Measurements from ENCODE around the gene SLC6A4. TPM values are rescaled to one million over a fixed set of nuclear protein-coding genes. Genes with fewer than 3 reads are reported as not detected.
"Not testable (repeated sequence)": the region's sequence is repeated elsewhere in the genome, so short reads cannot be mapped to it uniquely, and the experiment has no call there.

The SLC6A4 gene
- total RNA-seq, 1 donor from 2014 or later = 0.22 TPM

GRCh38 chr17:30225919-30226553 is 9.5 kb downstream of the SLC6A4 start:
- intact Hi-C loops (cut with DNase I) = no loop called here
- DNase-seq (ENCODE audit: missing footprints) (no peak), ATAC-seq (no peak)

DNA sequence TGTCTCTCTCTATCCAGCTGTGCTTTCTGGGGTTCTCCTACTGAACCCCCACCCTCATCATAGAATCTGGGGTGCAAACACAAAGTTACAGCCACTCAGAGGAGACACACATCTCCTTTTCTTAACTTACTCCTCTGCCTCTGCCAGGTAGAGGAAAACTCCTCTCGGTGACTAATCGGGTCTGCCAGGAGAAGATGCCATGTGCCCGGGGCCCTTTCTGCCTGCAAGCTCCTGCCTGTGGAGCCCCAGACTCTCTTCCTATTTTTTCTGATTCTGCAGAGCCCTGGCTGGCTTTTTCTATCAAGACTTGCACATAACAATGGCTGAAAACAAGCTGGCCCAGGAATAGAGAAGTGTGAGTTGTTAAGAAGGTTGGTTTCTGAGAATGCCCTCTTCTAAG is 10.4 kb downstream of the SLC6A4 start:
- no peak for ATAC-seq
- intact Hi-C loops (cut with DNase I) = no loop called here
- no peak for DNase-seq (ENCODE audit: missing footprints)

DNA sequence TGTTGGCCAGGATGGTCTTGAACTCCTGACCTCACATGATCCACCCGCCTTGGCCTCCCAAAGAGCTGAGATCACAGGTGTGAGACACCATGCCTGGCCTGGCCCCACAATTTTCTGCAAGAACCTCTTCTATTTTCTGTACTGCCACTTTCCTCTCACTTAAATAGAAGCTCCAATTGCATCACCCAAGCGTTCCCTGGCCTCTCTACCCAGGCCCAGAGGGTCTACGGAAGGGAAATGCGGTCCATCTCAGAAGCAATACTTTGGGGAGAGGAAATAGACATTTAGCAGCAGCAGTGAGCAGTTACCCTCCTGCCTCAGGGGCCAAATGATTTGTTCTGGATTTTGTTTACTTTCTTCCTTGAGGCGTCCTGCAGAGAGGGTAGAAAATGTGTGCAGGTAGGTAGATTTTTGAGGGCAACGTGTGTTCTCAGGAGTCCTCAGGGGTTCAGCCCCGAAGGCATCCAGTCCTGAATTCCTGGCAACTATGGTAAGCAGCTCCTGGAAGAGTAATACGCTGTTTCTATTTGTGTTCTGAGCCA is 11.0 kb downstream of the SLC6A4 start:
- ATAC-seq = no peak
- intact Hi-C loops (cut with DNase I) = no loop called here
- no peak for DNase-seq (ENCODE audit: missing footprints)

- ATAC-seq = no peak
- intact Hi-C loops (cut with DNase I) = no loop called here
- no peak for DNase-seq (ENCODE audit: missing footprints)
These were observed 12.7 kb downstream of the SLC6A4 start for GRCh38 chr17:30222721-30223175.

- intact Hi-C loops (cut with DNase I) = no loop called here
- ATAC-seq (no peak), DNase-seq (ENCODE audit: missing footprints) (no peak)
These were observed 13.2 kb downstream of the SLC6A4 start for GRCh38 chr17:30222251-30222650.

GRCh38 chr17:30221346-30221745 is 14.2 kb downstream of the SLC6A4 start:
- no peak for DNase-seq (ENCODE audit: missing footprints)
- intact Hi-C loops (cut with DNase I) = no loop called here
- no peak for ATAC-seq

- intact Hi-C loops (cut with DNase I) = no loop called here
- ATAC-seq (no peak), DNase-seq (ENCODE audit: missing footprints) (no peak)
These were observed 15.1 kb downstream of the SLC6A4 start for GRCh38 chr17:30220414-30220813.

GRCh38 chr17:30219833-30220232 is 15.7 kb downstream of the SLC6A4 start:
- DNase-seq (ENCODE audit: missing footprints) (no peak), ATAC-seq (no peak)

GRCh38 chr17:30219315-30219714 is 16.2 kb downstream of the SLC6A4 start:
- intact Hi-C loops (cut with DNase I) = no loop called here
- DNase-seq (ENCODE audit: missing footprints) = no peak
- no peak for ATAC-seq

More at GRCh38 chr17:30219833-30220232, 15.7 kb downstream of the SLC6A4 start:
- intact Hi-C loops (cut with DNase I) = no loop called here

DNA sequence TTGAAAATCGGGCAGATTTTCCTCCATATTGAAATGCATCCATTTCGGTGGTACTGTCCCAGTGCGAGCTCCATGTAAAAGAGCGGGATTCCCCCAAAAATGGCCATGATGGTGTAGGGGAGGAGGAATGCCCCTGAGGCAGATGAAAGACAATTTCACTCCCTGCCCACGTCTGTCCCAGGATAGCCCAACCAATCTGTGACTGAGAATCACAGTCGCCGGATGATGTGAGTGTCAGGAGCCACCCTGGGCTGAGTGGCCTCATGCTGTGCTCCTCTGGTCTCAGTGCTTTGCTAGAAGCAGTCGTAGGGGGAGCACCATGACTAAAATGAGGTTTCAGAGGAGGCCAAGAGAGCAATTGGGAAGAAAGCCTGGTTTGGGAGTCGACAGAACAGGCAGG is 16.7 kb downstream of the SLC6A4 start:
- intact Hi-C loops (cut with DNase I) = no loop called here
- no peak for DNase-seq (ENCODE audit: missing footprints)
- ATAC-seq = no peak

GRCh38 chr17:30217746-30218245 is 17.7 kb downstream of the SLC6A4 start:
- ATAC-seq (no peak), DNase-seq (ENCODE audit: missing footprints) (no peak)
- intact Hi-C loops (cut with DNase I) = no loop called here

GRCh38 chr17:30217054-30217453 is 18.4 kb downstream of the SLC6A4 start:
- intact Hi-C loops (cut with DNase I) = no loop called here
- no peak for ATAC-seq
- DNase-seq (ENCODE audit: missing footprints) = no peak

DNA sequence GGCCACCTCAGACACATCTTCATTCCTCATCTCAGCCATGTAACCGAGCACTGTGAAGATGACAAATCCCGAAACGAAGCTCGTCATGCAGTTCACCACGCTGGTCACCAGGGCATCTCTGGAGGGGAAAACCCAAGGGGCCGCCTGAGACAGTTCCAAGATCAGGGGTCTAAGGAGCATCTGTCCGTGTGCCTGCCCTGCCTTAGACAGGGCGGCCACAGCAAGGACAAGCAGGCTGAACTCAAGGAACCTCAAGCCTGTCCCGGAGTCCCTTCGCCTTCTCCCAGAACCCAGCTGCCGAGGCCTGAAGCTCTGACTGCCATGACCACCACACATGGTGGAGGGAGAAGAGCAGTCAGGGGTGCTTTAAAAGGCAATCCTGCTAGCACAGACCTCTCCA is 22.7 kb downstream of the SLC6A4 start:
- ATAC-seq = no peak

DNA sequence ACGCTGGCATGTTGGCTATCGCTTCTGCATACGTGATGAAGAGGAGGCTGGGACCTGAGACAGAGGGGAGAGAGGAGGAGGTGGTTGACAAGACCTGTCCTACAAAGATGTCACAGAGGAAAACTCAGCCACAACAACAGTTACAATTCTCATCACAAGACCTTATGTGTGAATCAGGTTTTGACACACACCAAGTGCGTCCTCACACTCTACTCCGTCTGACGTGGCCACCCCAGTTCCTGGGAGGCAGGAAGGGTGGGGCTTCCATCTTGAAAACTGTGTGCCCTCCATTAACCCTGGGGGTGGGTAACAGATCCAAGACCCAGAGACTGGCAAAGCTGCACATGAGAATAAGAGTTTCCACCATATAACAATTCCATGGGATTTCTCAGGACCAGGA is 24.1 kb downstream of the SLC6A4 start:
- ATAC-seq (no peak), DNase-seq (ENCODE audit: missing footprints) (no peak)
- intact Hi-C loops (cut with DNase I) = no loop called here

More for the DNA sequence above, 22.7 kb downstream of the SLC6A4 start:
- no peak for DNase-seq (ENCODE audit: missing footprints)
- intact Hi-C loops (cut with DNase I) = no loop called here

DNA sequence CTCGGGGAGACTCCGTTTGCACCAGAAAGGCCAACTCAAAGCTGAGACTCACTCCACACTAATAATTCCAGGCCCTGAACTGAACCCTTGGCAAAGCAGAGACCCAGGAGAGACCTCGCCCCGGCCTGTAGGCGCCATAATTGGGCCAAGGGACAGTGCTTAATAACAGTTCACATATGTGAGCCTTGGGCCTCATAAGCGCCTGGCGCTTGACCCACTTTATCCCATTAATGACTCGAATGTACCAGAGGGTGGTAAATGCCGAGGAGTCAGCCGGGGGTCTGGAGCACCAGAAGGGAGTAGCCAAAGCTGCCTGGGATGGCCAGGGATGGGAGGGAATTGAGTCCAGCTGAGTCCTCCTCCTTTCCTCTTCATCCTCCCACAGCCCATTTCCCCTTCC is 24.6 kb downstream of the SLC6A4 start:
- DNase-seq (ENCODE audit: missing footprints) = no peak
- no peak for ATAC-seq
- intact Hi-C loops (cut with DNase I) = no loop called here

- intact Hi-C loops (cut with DNase I) = no loop called here
- DNase-seq (ENCODE audit: missing footprints) (no peak), ATAC-seq (no peak)
These were observed 25.1 kb downstream of the SLC6A4 start for GRCh38 chr17:30210366-30210765.

DNA sequence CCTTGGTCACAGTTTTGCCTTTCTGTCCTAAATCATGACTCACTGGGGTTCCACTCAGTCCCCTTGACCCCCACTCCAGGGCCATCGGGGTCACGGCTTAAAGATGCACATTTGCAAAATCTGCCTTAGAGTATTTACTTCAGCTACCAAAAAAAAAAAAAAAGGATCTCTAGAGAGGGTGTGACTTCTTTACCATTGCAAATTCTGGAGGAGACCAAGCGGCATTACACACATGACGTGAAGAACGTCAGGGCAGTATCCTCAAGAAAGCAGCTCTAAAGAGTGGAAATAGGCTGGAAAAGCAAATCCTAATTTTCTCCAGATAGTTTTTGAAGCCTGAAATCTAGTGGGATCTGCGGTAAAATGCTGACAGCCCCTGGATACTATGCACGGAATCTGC is 25.6 kb downstream of the SLC6A4 start:
- DNase-seq (ENCODE audit: missing footprints) (no peak), ATAC-seq (no peak)
- intact Hi-C loops (cut with DNase I) = no loop called here

DNA sequence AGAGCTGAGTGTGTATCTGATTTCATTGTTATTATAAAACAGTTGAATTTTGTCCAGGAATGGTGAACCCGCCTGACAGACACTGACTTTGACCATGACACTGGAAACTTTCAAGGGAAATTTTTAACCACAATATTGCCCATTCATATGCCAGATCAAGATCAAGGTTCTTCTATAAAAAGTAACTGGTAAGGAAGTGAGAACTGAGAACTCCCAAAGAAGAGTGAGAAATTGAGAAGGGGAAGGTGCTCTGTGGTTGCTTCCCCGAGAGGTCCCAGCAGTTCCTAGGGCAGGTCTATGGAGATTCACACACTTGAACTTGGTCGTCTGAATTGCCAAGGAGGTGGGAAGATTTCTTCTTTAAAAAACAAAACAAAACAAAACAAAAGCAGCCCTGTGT is 27.3 kb downstream of the SLC6A4 start:
- DNase-seq (ENCODE audit: missing footprints) (no peak), ATAC-seq (no peak)
- intact Hi-C loops (cut with DNase I) = no loop called here

DNA sequence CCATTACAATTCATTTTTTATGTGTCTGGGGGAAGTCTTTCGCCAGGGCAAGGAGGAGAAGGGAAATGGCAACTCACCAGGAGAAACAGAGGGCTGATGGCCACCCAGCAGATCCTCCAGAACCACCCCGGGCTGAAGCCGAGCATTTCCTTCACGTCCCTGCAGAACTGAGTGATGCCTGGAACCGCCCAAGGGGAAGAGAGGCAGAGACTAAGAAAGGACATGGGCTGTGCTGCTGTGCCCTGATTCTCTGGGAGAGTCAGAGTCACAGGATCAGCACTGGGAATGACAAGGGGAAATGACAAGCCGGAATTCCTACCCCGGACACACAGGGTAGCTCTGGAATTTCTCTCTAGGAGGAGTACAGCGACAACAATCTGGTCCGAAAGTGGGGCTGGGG is 27.8 kb downstream of the SLC6A4 start:
- intact Hi-C loops (cut with DNase I) = no loop called here
- ATAC-seq = no peak
- no peak for DNase-seq (ENCODE audit: missing footprints)

DNA sequence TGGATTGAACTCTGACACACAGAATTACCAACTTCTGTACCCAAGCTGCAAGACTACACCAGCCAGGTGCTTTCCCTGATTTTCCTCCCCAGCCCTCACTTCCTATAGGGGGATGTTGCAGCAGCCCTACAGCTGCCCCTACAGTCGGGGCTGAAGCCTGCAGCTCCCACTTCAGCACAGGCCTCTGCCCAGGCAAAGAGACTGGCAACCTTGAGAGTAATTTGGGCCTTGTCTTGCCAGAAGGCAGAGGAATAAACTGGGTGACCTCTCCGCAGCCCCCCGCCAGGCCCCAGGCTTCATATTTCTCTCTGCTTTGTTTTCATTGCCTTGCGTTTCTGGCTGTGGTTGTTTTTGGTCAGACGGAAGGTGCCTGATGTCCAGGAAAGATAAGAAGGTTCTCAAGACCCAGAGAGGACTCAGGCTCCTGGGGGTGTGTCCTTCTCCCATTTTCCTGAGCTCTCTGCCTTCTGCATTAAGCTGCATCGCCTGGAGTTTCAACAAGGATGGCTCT is 32.0 kb downstream of the SLC6A4 start:
- ATAC-seq (no peak), DNase-seq (ENCODE audit: missing footprints) (no peak)
- intact Hi-C loops (cut with DNase I) = no loop called here

GRCh38 chr17:30200656-30201055 is 34.8 kb downstream of the SLC6A4 start:
- ATAC-seq; DNase-seq (ENCODE audit: missing footprints); intact Hi-C loops (cut with DNase I): not testable (repeated sequence)
